ENCODE measurements around the gene CCDC92. TPM values are rescaled to one million over a fixed set of nuclear protein-coding genes. Genes with fewer than 3 reads are reported as not detected.
A peak's percentile ranks its signal among the peaks of the same experiment; 100 is the strongest.
"Not testable (repeated sequence)": the region's sequence is repeated elsewhere in the genome, so short reads cannot be mapped to it uniquely, and the experiment has no call there.

Gene CCDC92
- total and polyA plus RNA-seq, 3 donors from 2014 or later, result 63.6 to 140 (median 79.1) TPM

- intact Hi-C loops (cut with DNase I; ENCODE audit: low total_unique reads), result no loop called here
- no peak for DNase-seq
- Histone ChIP-seq H3K27me3 (no peaks in the 10 kb centered on the region), H3K27ac (no peak overlapping the region), H3K4me3 (no peak overlapping the region), H3K4me1 (peaks cover 9% of the 10 kb centered on the region), H3K36me3 (ENCODE audit: low read depth, missing control alignments) (no peaks in the 10 kb centered on the region), H3K9me3 (no peaks in the 10 kb centered on the region)
- TF ChIP-seq, protein P1, sequence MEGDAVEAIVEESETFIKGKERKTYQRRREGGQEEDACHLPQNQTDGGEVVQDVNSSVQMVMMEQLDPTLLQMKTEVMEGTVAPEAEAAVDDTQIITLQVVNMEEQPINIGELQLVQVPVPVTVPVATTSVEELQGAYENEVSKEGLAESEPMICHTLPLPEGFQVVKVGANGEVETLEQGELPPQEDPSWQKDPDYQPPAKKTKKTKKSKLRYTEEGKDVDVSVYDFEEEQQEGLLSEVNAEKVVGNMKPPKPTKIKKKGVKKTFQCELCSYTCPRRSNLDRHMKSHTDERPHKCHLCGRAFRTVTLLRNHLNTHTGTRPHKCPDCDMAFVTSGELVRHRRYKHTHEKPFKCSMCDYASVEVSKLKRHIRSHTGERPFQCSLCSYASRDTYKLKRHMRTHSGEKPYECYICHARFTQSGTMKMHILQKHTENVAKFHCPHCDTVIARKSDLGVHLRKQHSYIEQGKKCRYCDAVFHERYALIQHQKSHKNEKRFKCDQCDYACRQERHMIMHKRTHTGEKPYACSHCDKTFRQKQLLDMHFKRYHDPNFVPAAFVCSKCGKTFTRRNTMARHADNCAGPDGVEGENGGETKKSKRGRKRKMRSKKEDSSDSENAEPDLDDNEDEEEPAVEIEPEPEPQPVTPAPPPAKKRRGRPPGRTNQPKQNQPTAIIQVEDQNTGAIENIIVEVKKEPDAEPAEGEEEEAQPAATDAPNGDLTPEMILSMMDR (IDR thresholded peaks at IDR 0.05), result no peak
- no peak for TF ChIP-seq POLR2A (IDR thresholded peaks at IDR 0.05)
- 89 to 93% methylated on average over 19 of the region's 19 CpGs for WGBS, 2 donors
These were observed 23.5 kb downstream of the CCDC92 start for GRCh38 chr12:123948796-123949769.

GRCh38 chr12:123948401-123948795 is 24.2 kb downstream of the CCDC92 start:
- no peak for DNase-seq
- no peaks in the 10 kb centered on the region for H3K27me3 ChIP-seq
- intact Hi-C loops (cut with DNase I; ENCODE audit: low total_unique reads), result no loop called here
- no peaks in the 10 kb centered on the region for H3K36me3 ChIP-seq (ENCODE audit: low read depth, missing control alignments)
- WGBS, 2 donors, result 96% methylated on average over 11 of the region's 11 CpGs
- H3K4me3 ChIP-seq, result no peak overlapping the region
- no peaks in the 10 kb centered on the region for H3K9me3 ChIP-seq
- peaks cover 9% of the 10 kb centered on the region for H3K4me1 ChIP-seq
- TF ChIP-seq POLR2A (IDR thresholded peaks at IDR 0.05), result no peak
- TF ChIP-seq, protein P1 (IDR thresholded peaks at IDR 0.05), result no peak
- H3K27ac ChIP-seq, result no peak overlapping the region

DNA sequence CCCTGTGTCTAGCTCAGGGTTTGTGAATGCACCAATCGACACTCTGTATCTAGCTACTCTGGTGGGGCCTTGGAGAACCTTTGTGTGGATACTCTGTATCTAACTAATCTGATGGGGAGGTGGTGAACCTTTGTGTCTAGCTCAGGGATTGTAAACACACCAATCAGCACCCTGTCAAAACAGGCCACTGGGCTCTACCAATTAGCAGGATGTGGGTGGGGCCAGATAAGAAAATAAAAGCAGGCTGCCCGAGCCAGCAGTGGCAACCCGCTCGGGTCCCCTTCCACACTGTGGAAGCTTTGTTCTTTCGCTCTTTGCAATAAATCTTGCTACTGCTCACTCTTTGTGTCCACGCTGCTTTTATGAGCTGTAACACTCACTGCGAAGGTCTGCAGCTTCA is 25.1 kb downstream of the CCDC92 start:
- intact Hi-C loops (cut with DNase I; ENCODE audit: low total_unique reads); H3K9me3 ChIP-seq; H3K27ac ChIP-seq; H3K4me3 ChIP-seq; H3K36me3 ChIP-seq (ENCODE audit: low read depth, missing control alignments); H3K4me1 ChIP-seq; H3K27me3 ChIP-seq: not testable (repeated sequence)
- DNase-seq, result peak; percentile 56
- WGBS, 2 donors, result 80 to 84% methylated on average over 7 of the region's 7 CpGs

DNA sequence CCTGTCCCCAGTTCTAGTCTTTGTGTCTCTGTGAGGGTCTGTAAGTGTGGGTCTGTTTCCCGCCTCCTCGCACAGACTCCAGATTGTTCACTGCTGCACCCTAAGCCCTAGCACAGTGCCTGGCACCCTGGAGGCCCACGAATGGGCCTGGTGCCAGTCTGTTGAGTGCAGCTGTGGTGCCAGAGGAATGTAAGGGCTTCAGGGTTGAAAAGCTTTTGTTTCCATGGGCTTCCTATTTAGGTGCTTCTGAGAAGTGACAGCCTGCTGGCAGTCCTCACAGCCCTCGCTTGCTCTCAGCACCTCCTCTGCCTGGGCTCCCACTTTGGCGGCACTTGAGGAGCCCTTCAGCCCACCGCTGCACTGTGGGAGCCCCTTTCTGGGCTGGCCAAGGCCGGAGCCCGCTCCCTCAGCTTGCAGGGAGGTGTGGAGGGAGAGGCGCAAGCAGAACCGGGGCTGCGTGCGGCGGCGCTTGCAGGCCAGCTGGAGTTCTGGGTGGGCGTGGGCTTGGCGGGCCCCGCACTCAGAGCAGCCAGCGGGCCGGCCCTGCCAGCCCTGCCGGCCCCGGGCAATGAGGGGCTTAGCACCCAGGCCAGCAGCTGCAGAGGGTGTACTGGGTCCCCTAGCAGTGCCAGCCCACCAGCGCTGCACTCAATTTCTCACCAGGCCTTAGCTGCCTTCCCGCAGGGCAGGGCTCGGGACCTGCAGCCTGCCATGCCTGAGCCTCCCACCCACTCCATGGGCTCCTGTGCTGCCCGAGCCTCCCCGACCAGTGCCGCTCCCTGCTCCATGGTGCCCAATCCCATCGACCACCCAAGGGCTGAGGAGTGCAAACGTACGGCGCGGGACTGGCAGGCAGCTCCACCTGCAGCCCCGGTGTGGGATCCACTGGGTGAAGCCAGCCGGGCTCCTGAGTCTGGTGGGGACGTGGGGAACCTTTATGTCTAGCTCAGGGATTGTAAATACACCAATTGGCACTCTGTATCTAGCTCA is 25.8 kb downstream of the CCDC92 start:
- H3K4me3 ChIP-seq; intact Hi-C loops (cut with DNase I; ENCODE audit: low total_unique reads); H3K9me3 ChIP-seq; H3K27ac ChIP-seq; DNase-seq; H3K36me3 ChIP-seq (ENCODE audit: low read depth, missing control alignments); H3K4me1 ChIP-seq; H3K27me3 ChIP-seq: not testable (repeated sequence)
- WGBS, 2 donors, result 96 to 97% methylated on average over 6 to 30 of the region's 35 CpGs

DNA sequence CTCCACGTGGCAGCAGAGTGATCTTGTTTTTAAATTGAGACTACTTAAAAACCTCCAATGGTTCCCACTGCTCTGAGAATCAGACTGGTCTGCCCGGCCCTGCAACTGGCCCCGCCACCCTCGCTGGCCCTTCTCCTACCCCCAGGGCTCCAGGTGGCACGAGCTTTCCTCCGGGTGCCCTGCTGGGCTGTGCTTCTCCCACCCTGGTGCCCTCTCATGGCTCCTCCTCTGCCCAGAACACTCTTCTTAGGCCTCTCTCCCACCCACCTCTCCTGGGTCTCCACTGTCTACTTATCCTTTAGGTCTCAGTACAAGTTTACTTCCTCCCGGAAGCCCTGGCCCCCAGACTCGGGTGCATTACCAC is 26.5 kb downstream of the CCDC92 start:
- no peaks in the 10 kb centered on the region for H3K27me3 ChIP-seq
- H3K9me3 ChIP-seq, result no peaks in the 10 kb centered on the region
- WGBS, 2 donors, result 92 to 93% methylated on average over 8 of the region's 8 CpGs
- TF ChIP-seq, protein P1 (IDR thresholded peaks at IDR 0.05), result no peak
- TF ChIP-seq POLR2A (IDR thresholded peaks at IDR 0.05), result no peak
- no peaks in the 10 kb centered on the region for H3K36me3 ChIP-seq (ENCODE audit: low read depth, missing control alignments)
- intact Hi-C loops (cut with DNase I; ENCODE audit: low total_unique reads), result no loop called here
- DNase-seq, result no peak
- no peak overlapping the region for H3K27ac ChIP-seq
- no peak overlapping the region for H3K4me3 ChIP-seq
- peaks cover 9% of the 10 kb centered on the region for H3K4me1 ChIP-seq

All from testis (tissue), 3 donors.